Uterus (tissue), 4 donors: ENCODE results near the gene FAM240B. TPM values are rescaled to one million over a fixed set of nuclear protein-coding genes. Genes with fewer than 3 reads are reported as not detected.

Experiments used
- DNase-seq, 2 donors: peaks; one replicate each; pipeline ENCODE4 v3.0.0-alpha.2; 2019 to 2020
- H3K27ac ChIP-seq, 2 donors: fragments of 200-600 bp; sonication (generic); 1 replicate in 1 of 2; 2 replicates in 1 of 2; pipeline ENCODE4 v1.5.1; 2016 to 2018
- H3K27me3 ChIP-seq, 2 donors: fragments of 200-600 bp; sonication (generic); one replicate each; pipeline ENCODE4 v1.5.1; 2018 to 2019; ENCODE audit warnings: control low read depth in 1 of 2
- H3K36me3 ChIP-seq, 2 donors: fragments of 200-600 bp; sonication (generic); one replicate each; pipeline ENCODE4 v1.5.1; 2019; ENCODE audit warnings: control low read depth in 1 of 2
- H3K4me1 ChIP-seq, 2 donors: fragments of 200-600 bp; sonication (generic); one replicate each; pipeline ENCODE4 v1.5.1; 2018 to 2019; ENCODE audit warnings: control low read depth in 1 of 2
- H3K4me3 ChIP-seq, 2 donors: fragments of 200-600 bp; sonication (generic); 1 replicate in 1 of 2; 2 replicates in 1 of 2; pipeline ENCODE4 v1.5.1; 2018 to 2019; ENCODE audit warnings: mild to moderate bottlenecking in 1 of 2
- H3K9me3 ChIP-seq, 2 donors: fragments of 200-600 bp; sonication (generic); one replicate each; pipeline ENCODE4 v1.5.1; 2019; ENCODE audit warnings: control low read depth in 1 of 2
- POLR2A ChIP-seq, 2 donors: fragments of 450-650 bp; IDR thresholded peaks; one replicate each; pipeline ENCODE4 v1.6.1; 2016; ENCODE audit warnings: antibody characterized with exemption in 2 of 2, mild to moderate bottlenecking in 1 of 2, moderate library complexity in 1 of 2
- intact Hi-C: fragments of 100-400 bp; cut with DNase I; formaldehyde crosslinking; loops from one replicate; pipeline ENCODE4 v1.15.1; 2023; ENCODE audit warnings: low total_unique reads
- total RNA-seq, 4 donors: library from RNA; depleted of rRNA in 3 of 4; stranded (reverse); fragments of >200 nt in 3 of 4; gene quantifications; one replicate each; pipeline versions ENCODE4 v1.1.0 to v1.2.4, GENCODE V29; 2014 to 2023
- TF ChIP-seq, protein P1 (sequence below), 4 experiments: fragments of 200-600 bp in 2 of 4; fragments of 450-650 bp in 2 of 4; sonication (generic) in 2 of 4; IDR thresholded peaks; one replicate each; pipeline ENCODE4 v1.5.1; 2016 to 2019; ENCODE audit warnings: antibody characterized with exemption in 4 of 4, mild to moderate bottlenecking in 2 of 4, moderate library complexity in 1 of 4
- donor health status: DM: yes; HTN: yes; CAD: no.

The FAM240B gene
- total RNA-seq, 4 donors from 2014 or later: not detected

- intact Hi-C loops: no loop called here
- TF ChIP-seq POLR2A (IDR thresholded peaks at IDR 0.05): no peak
- TF ChIP-seq, protein P1, sequence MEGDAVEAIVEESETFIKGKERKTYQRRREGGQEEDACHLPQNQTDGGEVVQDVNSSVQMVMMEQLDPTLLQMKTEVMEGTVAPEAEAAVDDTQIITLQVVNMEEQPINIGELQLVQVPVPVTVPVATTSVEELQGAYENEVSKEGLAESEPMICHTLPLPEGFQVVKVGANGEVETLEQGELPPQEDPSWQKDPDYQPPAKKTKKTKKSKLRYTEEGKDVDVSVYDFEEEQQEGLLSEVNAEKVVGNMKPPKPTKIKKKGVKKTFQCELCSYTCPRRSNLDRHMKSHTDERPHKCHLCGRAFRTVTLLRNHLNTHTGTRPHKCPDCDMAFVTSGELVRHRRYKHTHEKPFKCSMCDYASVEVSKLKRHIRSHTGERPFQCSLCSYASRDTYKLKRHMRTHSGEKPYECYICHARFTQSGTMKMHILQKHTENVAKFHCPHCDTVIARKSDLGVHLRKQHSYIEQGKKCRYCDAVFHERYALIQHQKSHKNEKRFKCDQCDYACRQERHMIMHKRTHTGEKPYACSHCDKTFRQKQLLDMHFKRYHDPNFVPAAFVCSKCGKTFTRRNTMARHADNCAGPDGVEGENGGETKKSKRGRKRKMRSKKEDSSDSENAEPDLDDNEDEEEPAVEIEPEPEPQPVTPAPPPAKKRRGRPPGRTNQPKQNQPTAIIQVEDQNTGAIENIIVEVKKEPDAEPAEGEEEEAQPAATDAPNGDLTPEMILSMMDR (IDR thresholded peaks at IDR 0.05): no peak
- DNase-seq: no peak
- no peaks in the 10 kb centered on the region for H3K36me3 ChIP-seq
- H3K27ac ChIP-seq: no peak overlapping the region
- H3K4me1 ChIP-seq: no peaks in the 10 kb centered on the region
- H3K4me3 ChIP-seq: no peak overlapping the region
- no peaks in the 10 kb centered on the region for H3K27me3 ChIP-seq
- no peaks in the 10 kb centered on the region for H3K9me3 ChIP-seq
These were observed 22.1 kb downstream of the FAM240B start for GRCh38 chr9:38697776-38698300.

DNA sequence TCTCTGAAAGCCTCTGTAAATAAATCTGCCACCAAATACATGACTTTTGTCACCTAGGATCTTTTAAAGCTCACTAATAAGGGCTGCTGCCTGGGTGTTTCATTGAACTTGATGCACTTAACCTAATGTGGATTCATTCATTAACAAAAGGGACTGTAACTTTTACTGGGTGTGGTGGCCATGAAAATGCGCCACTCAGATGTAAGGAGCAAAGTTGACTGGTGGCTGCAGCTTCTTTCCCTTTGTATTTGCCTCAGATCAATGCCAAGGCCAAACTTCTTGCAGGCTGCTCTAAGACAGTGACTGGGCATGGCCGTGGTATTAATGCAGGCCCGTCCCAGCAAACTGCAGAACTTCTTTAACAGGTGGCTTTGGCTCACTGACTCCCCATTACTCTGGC is 22.9 kb downstream of the FAM240B start:
- no peak for TF ChIP-seq POLR2A (IDR thresholded peaks at IDR 0.05)
- TF ChIP-seq, protein P1 (IDR thresholded peaks at IDR 0.05): no peak
- Histone ChIP-seq H3K36me3 (no peaks in the 10 kb centered on the region), H3K27me3 (no peaks in the 10 kb centered on the region), H3K9me3 (no peaks in the 10 kb centered on the region), H3K4me3 (no peak overlapping the region), H3K27ac (no peak overlapping the region), H3K4me1 (no peaks in the 10 kb centered on the region)
- DNase-seq: no peak
- intact Hi-C loops: no loop called here

DNA sequence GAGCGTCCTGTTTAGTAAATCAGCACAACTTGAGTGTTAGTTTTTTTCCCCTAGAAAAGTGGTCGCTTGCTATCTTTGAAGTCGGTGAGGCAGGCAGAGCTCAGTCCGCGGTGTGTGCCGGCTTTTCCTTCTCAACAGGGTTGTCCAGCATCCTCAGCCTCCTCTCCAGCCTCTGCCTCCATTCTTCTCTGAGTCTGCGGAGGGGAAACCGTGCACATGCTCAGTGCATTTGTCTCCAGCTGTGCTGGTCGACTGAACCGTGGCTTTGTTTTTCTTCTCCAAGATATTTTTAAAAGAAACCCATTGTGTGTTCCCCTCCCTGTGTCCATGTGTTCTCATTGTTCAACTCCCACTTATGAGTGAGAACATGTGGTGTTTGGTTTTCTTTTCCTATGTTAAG is 25.3 kb downstream of the FAM240B start:
- no peak overlapping the region for H3K27ac ChIP-seq
- no peak for TF ChIP-seq POLR2A (IDR thresholded peaks at IDR 0.05)
- TF ChIP-seq, protein P1 (IDR thresholded peaks at IDR 0.05): no peak
- no peaks in the 10 kb centered on the region for H3K9me3 ChIP-seq
- intact Hi-C loops: no loop called here
- H3K27me3 ChIP-seq: no peaks in the 10 kb centered on the region
- H3K4me3 ChIP-seq: no peak overlapping the region
- DNase-seq: no peak
- no peaks in the 10 kb centered on the region for H3K36me3 ChIP-seq
- no peaks in the 10 kb centered on the region for H3K4me1 ChIP-seq

DNA sequence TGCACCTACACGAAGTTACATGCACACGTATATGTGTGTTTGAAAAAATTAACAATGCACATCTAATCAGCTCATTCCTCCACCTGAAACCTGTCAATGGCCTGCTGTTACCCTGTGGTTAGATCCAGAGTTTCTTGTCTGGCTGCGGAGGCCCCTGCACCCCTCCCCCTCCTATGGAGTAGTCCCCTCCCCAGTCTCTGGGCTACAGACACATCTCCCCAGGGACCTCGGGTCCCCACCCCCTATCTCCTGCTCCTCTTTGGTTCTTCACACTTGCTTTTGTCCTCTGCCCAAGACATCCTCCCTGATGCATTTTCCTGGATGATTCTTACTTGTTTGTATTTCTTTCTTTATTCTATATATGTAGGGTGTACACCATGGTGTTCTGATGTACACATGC is 27.2 kb downstream of the FAM240B start:
- no peak for DNase-seq
- no peak overlapping the region for H3K27ac ChIP-seq
- H3K4me1 ChIP-seq: no peaks in the 10 kb centered on the region
- H3K9me3 ChIP-seq: no peaks in the 10 kb centered on the region
- TF ChIP-seq POLR2A (IDR thresholded peaks at IDR 0.05): no peak
- TF ChIP-seq, protein P1 (IDR thresholded peaks at IDR 0.05): no peak
- H3K27me3 ChIP-seq: no peaks in the 10 kb centered on the region
- no peaks in the 10 kb centered on the region for H3K36me3 ChIP-seq
- no peak overlapping the region for H3K4me3 ChIP-seq
- intact Hi-C loops: no loop called here

DNA sequence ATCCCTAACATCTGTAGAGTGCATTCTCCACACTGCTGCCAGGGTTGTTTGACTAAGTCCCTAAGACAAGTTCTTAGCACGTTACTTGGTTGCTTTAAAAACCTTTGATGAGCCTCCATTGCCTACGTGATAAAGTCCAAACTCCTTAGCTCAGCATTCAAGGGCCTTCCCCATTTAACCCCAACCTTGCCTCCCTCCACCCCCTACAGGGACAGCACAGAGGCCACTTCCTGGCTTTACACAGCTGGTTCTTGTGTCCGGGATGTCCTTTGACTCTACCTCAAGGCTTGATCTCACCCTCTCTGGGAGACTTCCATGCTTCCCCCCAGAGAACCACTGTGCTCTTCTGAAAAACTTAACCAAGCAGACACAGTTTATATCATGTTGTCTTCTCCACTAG is 29.4 kb downstream of the FAM240B start:
- Histone ChIP-seq H3K36me3 (no peaks in the 10 kb centered on the region), H3K4me1 (no peaks in the 10 kb centered on the region), H3K27ac (no peak overlapping the region), H3K4me3 (no peak overlapping the region), H3K9me3 (no peaks in the 10 kb centered on the region), H3K27me3 (no peaks in the 10 kb centered on the region)
- DNase-seq: no peak
- intact Hi-C loops: no loop called here
- no peak for TF ChIP-seq POLR2A (IDR thresholded peaks at IDR 0.05)
- TF ChIP-seq, protein P1 (IDR thresholded peaks at IDR 0.05): no peak
